HG03575 (cell line): Measurements from ENCODE around the gene LTA.
"Not testable (repeated sequence)": the region's sequence is repeated elsewhere in the genome, so short reads cannot be mapped to it uniquely, and the experiment has no call there.

ENCODE experiments used
- ATAC-seq: cut with Tn5 transposase; IDR thresholded peaks from one replicate; pipeline ENCODE4 v1.9.1; 2021; ENCODE audit not compliant: unreplicated experiment, insufficient number of reproducible peaks, low FRiP score; ENCODE audit errors: extremely low read depth

LTA gene

DNA sequence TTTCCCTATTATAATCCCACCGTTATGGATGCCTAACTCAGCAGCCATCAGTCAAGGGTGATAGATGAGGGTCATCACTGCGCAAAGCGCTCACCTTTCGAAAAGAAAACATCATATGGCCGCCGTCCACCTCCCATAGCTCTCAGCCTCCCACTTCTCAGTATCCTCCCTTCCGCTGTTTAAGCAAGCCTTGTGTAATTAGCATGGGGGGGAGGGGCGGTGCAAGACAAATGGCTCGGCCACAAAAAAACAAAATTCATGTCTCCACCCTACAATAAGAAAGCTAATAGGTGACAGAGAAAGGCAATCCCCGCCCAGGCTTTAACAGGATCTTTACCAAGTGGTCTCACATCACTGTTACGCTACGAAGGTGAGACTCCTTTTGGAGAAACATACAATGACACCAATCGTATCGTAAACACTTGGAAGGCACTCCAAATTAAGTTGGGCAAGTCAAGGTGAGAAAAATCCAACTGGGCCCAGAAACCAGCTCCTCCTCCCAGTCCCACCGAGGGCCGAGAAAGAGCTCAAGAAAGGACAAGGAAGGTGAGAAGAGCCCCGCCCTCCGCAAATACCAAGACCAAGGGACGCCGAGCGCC is 30.9 kb upstream of the LTA start:
- no peak for ATAC-seq

DNA sequence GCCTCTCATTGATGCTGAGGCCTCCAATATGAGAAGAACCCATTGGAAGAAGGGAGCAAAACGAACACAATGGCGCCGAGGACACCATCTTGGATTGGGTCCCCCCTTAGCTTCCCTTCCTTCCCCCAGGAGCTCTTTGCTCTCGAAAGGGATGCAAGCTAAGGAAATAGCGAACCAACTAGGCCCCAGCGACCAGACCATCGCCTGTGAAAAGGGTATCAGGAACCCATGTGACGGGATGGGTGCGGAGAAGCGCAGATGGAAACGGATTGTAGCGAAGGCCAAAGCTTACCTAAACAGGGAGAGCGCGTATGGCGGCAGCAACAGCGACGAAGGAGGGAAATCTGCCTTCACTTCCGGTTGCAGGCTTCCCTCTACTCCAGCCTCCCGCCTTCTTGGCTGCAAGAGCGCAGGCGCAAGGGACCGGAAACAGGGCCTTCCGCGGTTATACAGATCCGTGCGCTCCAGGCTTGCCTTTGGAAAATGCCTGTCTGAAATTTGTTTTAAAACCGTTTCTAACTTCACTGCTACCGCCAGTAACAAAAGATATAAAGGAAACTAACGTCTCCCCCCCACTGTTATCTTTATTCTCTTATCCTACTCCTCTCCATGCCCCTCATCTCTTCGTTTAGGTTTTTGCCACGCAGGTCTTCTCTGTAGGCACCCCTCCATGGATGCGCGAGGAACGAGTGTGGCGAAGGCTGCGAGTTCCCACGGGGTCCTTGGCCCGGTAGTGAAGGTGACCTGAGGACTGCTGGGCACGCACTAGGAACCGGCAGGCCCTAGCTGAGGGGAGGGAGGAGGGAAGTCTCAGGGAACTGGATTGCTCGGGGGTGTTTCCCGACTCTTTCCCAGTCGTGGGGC is 30.2 kb upstream of the LTA start, which contains the start of gene DDX39B:
Gene DDX39B, minus strand, starts transcription at position 346 of the 864 bp plus-strand sequence. CDS start 1,471 bp downstream, outside the sequence.
- peak; percentile 40 for ATAC-seq

DNA sequence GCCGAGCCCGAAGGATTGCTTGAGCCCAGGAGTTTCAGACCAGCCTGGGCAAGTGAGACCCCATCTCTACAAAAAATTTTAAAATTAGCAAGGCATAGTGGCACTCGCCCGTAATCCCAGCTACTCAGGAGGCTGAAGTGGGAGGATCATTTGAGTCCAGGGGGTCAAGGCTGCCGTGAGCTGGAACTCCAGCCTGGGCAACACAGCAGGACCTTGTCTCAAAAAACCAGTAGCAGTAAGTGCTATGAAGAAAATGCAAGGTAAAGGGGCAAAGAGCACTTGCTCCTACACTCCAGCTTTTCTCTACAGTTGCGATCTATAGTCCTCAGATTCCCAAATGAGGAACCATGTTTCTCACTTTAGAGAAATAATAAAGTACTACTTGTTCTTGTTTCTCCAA is 28.4 kb upstream of the LTA start:
- no peak for ATAC-seq

GRCh38 chr6:31544676-31545075 is 27.4 kb upstream of the LTA start:
- no peak for ATAC-seq

DNA sequence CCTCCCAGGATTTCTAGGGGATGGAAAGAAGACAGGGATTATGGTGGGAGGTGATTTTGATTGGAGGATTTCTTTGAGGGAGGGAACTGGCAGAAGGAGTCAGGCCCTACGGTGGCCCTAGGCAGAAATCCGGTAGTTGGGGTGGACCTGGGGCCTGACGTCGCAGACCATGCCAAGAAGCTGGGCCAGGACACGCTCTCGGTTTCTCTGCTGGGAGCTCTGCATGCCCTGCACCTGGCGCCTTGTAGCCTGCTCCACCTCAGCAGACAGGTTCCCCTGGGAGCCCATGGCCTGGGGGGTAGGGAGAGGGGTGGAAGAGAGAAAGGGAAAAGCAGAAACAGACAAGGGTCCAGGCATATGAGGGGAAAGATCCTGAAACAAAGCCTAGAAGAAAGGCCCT is 26.8 kb upstream of the LTA start:
- no peak for ATAC-seq

DNA sequence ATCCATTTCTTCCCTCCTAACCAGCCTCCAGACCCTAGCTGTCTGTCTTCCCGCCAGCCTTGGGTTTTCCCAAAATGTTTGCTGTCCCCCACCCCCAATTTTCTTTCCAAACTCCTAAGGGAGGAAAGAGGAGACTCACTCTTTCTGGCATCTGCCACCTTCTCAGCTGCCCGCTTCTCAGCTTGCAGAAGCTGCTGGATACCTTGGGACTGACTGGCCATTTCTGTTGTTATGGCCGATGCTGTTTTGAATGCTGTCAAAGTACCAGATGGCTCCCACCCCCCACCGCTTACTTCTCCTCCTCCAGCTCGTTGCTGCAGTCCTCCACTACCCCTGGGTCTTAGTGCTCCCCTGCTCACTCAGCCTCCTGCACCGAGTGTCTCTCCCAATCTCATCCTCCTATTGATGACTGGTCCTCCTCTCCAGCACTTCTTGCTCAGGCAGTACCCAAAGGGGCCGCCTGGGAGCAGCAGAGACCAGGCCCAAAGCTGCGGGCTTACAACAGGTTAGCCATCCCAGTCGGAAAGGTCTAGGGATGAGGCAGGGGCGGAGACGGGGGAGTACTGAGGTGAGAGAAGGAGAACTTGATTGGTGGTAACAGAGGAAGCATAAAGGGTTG is 25.6 kb upstream of the LTA start, which contains the start of gene ATP6V1G2:
Gene ATP6V1G2, minus strand, starts transcription at position 270 of the 619 bp plus-strand sequence. Its CDS starts 49 bp downstream, at position 221.
- ATAC-seq, result no peak

GRCh38 chr6:31546958-31547726 is 24.9 kb upstream of the LTA start, which contains the start of gene NFKBIL1:
Gene NFKBIL1 (plus strand): TSS chr6:31547608. CDS start chr6:31547695, 87 bp downstream.
- no peak for ATAC-seq

DNA sequence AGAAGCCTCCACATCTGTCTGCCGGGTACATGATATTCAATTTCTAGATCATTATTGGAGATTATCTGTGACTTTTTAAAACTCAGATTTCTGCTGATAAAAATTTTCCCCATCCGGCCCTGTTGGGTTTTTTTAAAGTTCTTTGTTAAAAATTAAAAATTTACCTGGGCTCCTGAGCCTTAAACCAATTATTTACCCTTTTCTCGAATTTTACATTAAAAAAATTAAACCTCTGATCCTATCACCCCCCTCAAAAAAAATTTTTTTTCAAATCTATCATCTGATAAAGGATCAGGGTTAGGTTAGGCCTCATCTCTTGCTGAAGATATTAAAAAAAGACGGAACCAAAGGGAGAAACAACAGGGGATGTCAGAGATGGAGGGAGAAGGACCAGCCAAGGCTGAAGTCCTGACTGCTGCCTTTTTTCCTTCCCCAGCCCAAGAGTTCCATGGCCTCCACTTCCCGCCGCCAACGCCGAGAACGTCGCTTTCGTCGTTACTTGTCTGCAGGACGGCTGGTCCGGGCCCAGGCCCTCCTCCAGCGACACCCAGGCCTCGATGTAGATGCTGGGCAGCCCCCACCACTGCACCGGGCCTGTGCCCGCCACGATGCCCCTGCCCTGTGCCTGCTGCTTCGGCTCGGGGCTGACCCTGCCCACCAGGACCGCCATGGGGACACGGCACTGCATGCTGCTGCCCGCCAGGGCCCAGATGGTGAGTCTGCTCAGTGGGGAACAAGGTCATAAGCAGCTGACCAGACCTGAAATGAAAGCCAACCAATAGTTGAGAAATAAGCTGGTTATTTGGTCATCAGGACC is 24.2 kb upstream of the LTA start:
- no peak for ATAC-seq

DNA sequence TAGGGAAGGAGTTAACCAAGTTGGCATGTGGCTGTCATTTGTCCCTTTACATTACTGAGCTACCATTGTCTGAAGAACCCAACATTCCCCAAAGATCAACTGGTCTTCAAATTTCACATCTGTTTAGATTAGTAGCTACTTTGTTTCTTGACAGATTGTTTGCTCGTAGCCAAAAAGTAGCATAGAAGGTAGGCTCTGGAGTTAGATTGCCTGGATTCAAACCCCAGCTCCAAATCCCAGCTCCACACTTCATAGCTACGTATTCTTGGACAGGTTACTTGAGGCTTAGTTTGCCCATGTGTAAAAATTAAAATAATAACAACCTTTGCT is 23.6 kb upstream of the LTA start:
- no peak for ATAC-seq

DNA sequence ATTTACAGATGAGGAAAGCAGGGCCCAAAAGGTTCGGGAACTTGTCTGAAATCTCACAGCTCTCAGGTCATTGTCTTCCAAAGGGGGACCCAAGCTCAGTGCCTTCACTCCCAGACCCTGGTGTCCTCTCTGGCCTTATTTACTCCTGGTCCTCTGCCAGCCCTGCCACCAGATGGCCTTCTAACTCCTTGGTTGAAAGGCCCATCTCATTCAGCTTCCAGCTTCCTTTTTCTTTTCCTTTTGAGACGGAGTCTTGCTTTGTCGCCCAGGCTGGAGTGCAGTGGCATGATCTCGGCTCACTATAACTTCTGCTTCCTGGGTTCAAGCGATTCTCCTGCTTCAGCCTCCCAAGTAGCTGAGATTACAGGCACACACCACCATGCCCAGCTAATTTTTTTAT is 20.7 kb upstream of the LTA start:
- not testable (repeated sequence) for ATAC-seq

DNA sequence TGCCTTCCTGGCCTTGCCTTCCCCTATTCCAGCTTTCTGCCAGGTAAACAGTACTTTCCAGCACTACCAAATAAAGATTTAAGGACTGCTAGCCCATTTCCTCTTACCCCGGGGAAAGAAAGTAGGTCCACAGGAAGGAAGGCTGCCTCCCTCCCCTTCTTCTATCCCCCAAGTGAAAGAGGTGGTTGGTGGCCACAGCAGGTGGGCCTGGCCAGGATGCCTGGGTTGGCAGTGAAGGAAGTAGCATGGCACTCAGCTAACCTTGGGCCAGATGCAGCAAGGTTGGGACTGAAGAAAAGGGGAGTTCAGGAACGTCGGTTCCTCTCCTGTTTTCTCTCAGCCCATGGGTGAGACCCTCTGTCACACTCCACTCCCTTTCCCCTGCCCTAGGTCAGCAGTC is 15.8 kb upstream of the LTA start:
- no peak for ATAC-seq

DNA sequence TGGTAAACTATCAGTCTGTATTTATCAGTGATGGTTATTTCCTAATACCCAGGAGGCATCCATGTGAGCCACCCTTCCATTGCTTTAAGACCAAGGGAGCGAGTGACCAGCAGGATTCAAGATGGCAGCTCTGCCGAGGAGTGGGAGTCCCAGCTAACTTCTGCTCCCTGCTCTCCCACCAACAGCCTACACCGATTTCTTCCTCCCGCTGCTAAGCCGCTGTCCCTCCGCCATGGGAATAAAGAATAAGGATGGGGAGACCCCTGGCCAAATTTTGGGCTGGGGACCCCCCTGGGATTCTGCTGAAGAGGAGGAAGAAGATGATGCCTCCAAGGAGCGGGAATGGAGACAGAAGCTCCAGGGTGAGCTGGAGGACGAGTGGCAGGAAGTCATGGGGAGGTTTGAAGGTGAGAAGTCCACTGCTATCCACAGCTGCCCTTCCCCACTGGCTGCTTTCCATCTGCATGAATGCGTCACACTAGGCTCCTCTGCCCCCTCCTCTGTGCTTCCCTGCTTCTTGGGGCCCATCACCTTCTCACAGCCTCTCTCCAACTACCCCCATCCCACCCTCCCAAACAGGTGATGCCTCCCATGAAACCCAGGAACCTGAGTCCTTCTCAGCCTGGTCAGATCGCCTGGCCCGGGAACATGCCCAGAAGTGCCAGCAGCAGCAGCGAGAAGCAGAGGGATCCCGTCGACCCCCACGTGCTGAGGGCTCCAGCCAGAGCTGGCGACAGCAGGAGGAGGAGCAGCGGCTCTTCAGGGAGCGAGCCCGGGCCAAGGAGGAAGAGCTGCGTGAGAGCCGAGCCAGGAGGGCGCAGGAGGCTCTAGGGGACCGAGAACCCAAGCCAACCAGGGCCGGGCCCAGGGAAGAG is 14.4 kb upstream of the LTA start:
- ATAC-seq, result no peak

GRCh38 chr6:31558318-31558625 is 13.8 kb upstream of the LTA start:
- ATAC-seq, result no peak

- ATAC-seq, result no peak
These were observed 13.2 kb upstream of the LTA start for GRCh38 chr6:31558631-31559500.

- no peak for ATAC-seq
These were observed 12.5 kb upstream of the LTA start for GRCh38 chr6:31559606-31559957.

DNA sequence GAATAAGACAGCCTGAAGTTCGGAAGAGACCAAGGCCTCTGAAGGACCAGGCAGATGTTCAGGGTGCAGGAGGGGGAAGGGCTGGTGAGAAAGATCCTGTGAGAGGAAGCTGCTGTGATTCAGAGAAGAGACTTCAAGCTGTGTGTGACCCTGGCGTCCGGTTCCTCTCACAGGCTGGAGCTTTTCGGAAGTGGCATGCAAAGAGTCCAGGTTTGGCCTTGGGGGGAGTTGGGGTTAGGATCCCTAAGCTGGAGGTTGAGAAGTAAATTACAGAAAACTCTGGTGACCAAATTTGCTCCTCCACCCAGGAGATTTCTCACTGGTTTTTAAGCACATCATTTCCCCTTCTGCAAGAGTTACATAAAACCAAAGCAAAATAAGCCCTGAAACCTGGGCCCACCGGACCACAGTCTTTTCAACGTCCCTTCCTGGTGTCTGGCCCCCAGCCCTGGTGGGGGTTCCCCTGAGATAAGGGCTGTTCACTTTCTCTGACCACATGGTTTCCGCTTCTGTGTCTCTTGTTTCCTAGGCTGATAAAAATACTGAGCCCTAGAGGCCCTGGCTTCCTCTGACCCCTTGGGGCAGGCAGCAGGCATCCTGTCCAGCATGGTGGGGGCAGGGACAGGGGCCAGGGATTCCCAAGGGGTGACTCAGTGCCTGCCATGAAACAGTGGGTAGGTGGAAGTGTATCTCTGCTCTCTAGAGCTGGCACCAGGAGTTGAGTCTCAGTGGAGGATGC is 12.0 kb upstream of the LTA start:
- no peak for ATAC-seq
